GM12878 (cell line): ENCODE results near the gene CHD1L. TPM values are rescaled to one million over a fixed set of nuclear protein-coding genes. Genes with fewer than 3 reads are reported as not detected.
A peak's percentile ranks its signal among the peaks of the same experiment; 100 is the strongest.

Source experiments
- ASH2L ChIP-seq: fragments of 300-600, 200-600 bp; sonication (generic); IDR thresholded peaks from 2 replicates; pipeline ENCODE4 v1.6.1; 2017; ENCODE audit warnings: low read depth, mild to moderate bottlenecking, borderline replicate concordance
- ATF7 ChIP-seq: fragments of 450-650 bp; IDR thresholded peaks from 2 replicates; pipeline ENCODE4 v1.6.1; 2016; ENCODE audit warnings: low read depth, mild to moderate bottlenecking
- BCLAF1 ChIP-seq: fragments of 450-650 bp; IDR thresholded peaks from 2 replicates; pipeline ENCODE4 v1.6.1; 2017; ENCODE audit warnings: antibody characterized with exemption, mild to moderate bottlenecking, moderate library complexity
- CBX3 ChIP-seq: fragments of 200-600 bp; sonication (generic); IDR thresholded peaks from 2 replicates; pipeline ENCODE4 v1.6.1; 2016; ENCODE audit warnings: low read depth, borderline replicate concordance
- EED ChIP-seq: sonication (generic); IDR thresholded peaks from 2 replicates; pipeline ENCODE4 v1.6.1; 2016; ENCODE audit warnings: antibody characterized with exemption, low read depth
- IKZF1 ChIP-seq: fragments of 450-650 bp; conservative IDR thresholded peaks from 2 replicates; pipeline ENCODE4 v1.6.1; 2017; ENCODE audit warnings: antibody characterized with exemption, mild to moderate bottlenecking
- IRF3 ChIP-seq: fragments of 450-650 bp; IDR thresholded peaks from 2 replicates; pipeline ENCODE4 v1.6.1; 2014; ENCODE audit warnings: mild to moderate bottlenecking
- JUND ChIP-seq: IDR thresholded peaks from 2 replicates; pipeline ENCODE4 v1.6.1; 2012; ENCODE audit warnings: low read depth, mild to moderate bottlenecking, low read length, improper control_type of control experiment, moderate library complexity
- LARP7 ChIP-seq: fragments of 450-650 bp; IDR thresholded peaks from 2 replicates; pipeline ENCODE4 v1.6.1; 2017; ENCODE audit warnings: mild to moderate bottlenecking
- MLLT1 ChIP-seq: fragments of 450-650 bp; IDR thresholded peaks from 2 replicates; pipeline ENCODE4 v1.6.1; 2016; ENCODE audit warnings: mild to moderate bottlenecking
- MTA2 ChIP-seq: fragments of 450-650 bp; IDR thresholded peaks from 2 replicates; pipeline ENCODE4 v1.6.1; 2016; ENCODE audit warnings: low read depth, mild to moderate bottlenecking, moderate library complexity
- NR2C2 ChIP-seq: IDR thresholded peaks from 2 replicates; pipeline ENCODE4 v1.6.1; 2011; ENCODE audit warnings: borderline replicate concordance, low read depth; ENCODE audit not compliant: control insufficient read depth, insufficient read length
- POLR2A ChIP-seq: IDR thresholded peaks from 2 replicates; pipeline ENCODE4 v1.6.1; 2011; ENCODE audit warnings: low read depth, mild to moderate bottlenecking, low read length
- POU2F2 ChIP-seq: IDR thresholded peaks from 3 replicates; pipeline ENCODE4 v1.6.1; 2011; ENCODE audit warnings: low read depth, mild to moderate bottlenecking, low read length, borderline replicate concordance
- RB1 ChIP-seq: fragments of 450-650 bp; formaldehyde crosslinking; IDR thresholded peaks from 2 replicates; pipeline ENCODE4 v1.6.1; 2017; ENCODE audit warnings: mild to moderate bottlenecking, borderline replicate concordance
- SP1 ChIP-seq: IDR thresholded peaks from one replicate; pipeline ENCODE4 v1.6.1; 2011; ENCODE audit warnings: low read depth, low read length
- SREBF1 ChIP-seq: IDR thresholded peaks from 2 replicates; pipeline ENCODE4 v1.6.1; 2012; ENCODE audit warnings: mild to moderate bottlenecking, low read length
- ZBED1 ChIP-seq: IDR thresholded peaks from 2 replicates; pipeline ENCODE4 v1.6.1; 2016; ENCODE audit warnings: borderline replicate concordance
- ZNF24 ChIP-seq: fragments of 450-650 bp; IDR thresholded peaks from 2 replicates; pipeline ENCODE4 v1.6.1; 2017; ENCODE audit warnings: antibody characterized with exemption, mild to moderate bottlenecking
- polyA plus RNA-seq, 11 experiments: library from polyadenylated mRNA; depleted of rRNA in 4 of 11; unstranded in 6 of 11; stranded (reverse) in 5 of 11; fragments of >200 nt; fragmentation: Nextera tagmentation in 4 of 11; fragmentation: Illumina TruSeq in 1 of 11; extraction: Ambion mirVana in 4 of 11; extraction: Trizol in 1 of 11; gene quantifications; 1 replicate in 1 of 11; 2 replicates in 10 of 11; pipeline versions ENCODE4 v1.2.1 to v1.2.3, GENCODE V29; 2011 to 2016; ENCODE audit warnings: inconsistent platforms in 2 of 11, missing spikeins in 2 of 11, low read depth in 1 of 11
- total RNA-seq, 4 experiments: library from RNA; depleted of rRNA in 3 of 4; stranded (reverse); fragments of >200 nt in 3 of 4; fragmentation: Illumina TruSeq in 1 of 4; extraction: Trizol in 1 of 4; gene quantifications; 2 replicates each; pipeline versions ENCODE4 v1.2.1 to v1.2.3, GENCODE V29; 2013 to 2021
- TF ChIP-seq, protein P1 (sequence below): fragments of 450-650 bp; IDR thresholded peaks from 2 replicates; pipeline ENCODE4 v1.6.1; 2018; ENCODE audit warnings: mild to moderate bottlenecking, low read depth, moderate library complexity; ENCODE audit not compliant: partially characterized antibody
- TF ChIP-seq, protein P2 (sequence below): fragments of 450-650 bp; IDR thresholded peaks from 2 replicates; pipeline ENCODE4 v1.6.1; 2017; ENCODE audit warnings: borderline replicate concordance
- TF ChIP-seq, protein P3 (sequence below): IDR thresholded peaks from 2 replicates; pipeline ENCODE4 v1.6.1; 2012; ENCODE audit warnings: low read depth, low read length, improper control_type of control experiment

The CHD1L gene
- total and polyA plus RNA-seq, 10 of the 15 experiments (the other 5 are each of a cell fraction or from before 2014, with no cell fraction given) = 21.2 to 54.2 (median 44.5) TPM

DNA sequence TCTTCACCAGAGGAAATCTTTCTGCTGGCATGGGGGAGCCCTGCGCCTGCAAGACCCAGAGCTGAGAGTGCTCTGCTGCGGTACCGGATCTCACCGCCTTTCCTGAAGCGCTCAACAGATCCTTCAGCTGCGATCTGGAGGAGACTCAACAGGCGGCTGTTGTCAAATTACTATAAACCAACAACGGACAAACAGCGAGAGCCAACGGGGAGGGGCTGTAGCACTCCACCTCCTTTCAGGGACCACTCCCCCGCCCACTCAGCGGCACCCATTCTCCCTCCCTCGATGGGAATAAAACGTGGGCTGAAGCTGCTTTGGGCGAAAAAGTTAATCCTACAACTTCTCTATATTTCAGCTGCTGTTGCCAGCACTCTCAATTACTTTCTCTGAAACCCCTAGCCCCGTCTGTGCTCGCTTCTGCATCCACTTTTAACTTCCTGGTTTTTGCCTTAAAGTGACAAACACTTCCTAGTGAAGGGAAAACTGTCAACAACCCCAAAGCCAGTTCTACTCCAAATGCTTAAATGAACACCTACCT lies 17.2 kb upstream of the CHD1L start, which contains the start of gene FMO5 (continued):
- TF ChIP-seq MLLT1 (no peak), ZNF24 (no peak), LARP7 (no peak), ZBED1 (no peak), BCLAF1 (no peak), SREBF1 (no peak), POLR2A (peak; percentile 33; the same call in 1 of the 2 replicates), POU2F2 (no peak), ASH2L (no peak), JUND (no peak), RB1 (no peak), NR2C2 (no peak), IKZF1 (peak; percentile 56), MTA2 (0 out of 2 replicates have a peak, but pooled peaks have one; percentile 17), EED (no peak), CBX3 (no peak), SP1 (no peak), IRF3 (no peak), ATF7 (no peak)
- TF ChIP-seq, protein P1, sequence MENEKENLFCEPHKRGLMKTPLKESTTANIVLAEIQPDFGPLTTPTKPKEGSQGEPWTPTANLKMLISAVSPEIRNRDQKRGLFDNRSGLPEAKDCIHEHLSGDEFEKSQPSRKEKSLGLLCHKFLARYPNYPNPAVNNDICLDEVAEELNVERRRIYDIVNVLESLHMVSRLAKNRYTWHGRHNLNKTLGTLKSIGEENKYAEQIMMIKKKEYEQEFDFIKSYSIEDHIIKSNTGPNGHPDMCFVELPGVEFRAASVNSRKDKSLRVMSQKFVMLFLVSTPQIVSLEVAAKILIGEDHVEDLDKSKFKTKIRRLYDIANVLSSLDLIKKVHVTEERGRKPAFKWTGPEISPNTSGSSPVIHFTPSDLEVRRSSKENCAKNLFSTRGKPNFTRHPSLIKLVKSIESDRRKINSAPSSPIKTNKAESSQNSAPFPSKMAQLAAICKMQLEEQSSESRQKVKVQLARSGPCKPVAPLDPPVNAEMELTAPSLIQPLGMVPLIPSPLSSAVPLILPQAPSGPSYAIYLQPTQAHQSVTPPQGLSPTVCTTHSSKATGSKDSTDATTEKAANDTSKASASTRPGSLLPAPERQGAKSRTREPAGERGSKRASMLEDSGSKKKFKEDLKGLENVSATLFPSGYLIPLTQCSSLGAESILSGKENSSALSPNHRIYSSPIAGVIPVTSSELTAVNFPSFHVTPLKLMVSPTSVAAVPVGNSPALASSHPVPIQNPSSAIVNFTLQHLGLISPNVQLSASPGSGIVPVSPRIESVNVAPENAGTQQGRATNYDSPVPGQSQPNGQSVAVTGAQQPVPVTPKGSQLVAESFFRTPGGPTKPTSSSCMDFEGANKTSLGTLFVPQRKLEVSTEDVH = no peak
- TF ChIP-seq, protein P2, sequence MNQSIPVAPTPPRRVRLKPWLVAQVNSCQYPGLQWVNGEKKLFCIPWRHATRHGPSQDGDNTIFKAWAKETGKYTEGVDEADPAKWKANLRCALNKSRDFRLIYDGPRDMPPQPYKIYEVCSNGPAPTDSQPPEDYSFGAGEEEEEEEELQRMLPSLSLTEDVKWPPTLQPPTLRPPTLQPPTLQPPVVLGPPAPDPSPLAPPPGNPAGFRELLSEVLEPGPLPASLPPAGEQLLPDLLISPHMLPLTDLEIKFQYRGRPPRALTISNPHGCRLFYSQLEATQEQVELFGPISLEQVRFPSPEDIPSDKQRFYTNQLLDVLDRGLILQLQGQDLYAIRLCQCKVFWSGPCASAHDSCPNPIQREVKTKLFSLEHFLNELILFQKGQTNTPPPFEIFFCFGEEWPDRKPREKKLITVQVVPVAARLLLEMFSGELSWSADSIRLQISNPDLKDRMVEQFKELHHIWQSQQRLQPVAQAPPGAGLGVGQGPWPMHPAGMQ = no peak
- TF ChIP-seq, protein P3, sequence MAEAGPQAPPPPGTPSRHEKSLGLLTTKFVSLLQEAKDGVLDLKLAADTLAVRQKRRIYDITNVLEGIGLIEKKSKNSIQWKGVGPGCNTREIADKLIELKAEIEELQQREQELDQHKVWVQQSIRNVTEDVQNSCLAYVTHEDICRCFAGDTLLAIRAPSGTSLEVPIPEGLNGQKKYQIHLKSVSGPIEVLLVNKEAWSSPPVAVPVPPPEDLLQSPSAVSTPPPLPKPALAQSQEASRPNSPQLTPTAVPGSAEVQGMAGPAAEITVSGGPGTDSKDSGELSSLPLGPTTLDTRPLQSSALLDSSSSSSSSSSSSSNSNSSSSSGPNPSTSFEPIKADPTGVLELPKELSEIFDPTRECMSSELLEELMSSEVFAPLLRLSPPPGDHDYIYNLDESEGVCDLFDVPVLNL = no peak
